ENCODE measurements around the gene MOCS1.

The MOCS1 gene

DNA sequence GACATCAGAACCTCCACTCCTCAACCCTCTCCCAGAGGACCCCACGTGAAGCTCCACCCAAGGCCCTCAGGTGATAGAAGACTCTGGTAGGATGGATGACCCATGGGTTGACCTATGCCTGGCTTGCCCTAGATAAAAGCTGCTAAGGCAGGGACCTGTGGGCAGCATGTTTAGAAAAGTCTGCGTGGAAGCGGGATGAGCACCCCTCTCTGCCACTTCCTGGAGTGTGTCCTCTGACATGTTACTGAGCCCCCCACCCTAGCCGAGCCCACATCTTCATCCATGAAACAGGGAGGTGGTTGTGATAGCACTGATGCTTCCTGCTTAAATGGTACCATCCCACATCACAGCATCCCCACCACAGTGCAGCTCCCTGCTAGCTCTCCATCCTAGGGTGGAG is 21.8 kb downstream of the MOCS1 start:
- Histone ChIP-seq H3K27ac (ENCODE audit: insufficient read depth in 1 of 2, low read depth in 1 of 2, low read length in 2 of 2, poor library complexity in 1 of 2, severe bottlenecking in 2 of 2) (no peak overlapping the region), H3K36me3 (ENCODE audit: control insufficient read depth in 4 of 4, insufficient read depth in 4 of 4, low read length in 3 of 4) (no peaks in the 10 kb centered on the region), H3K9me3 (ENCODE audit: control extremely low read depth in 1 of 5, control insufficient read depth in 4 of 5, insufficient read depth in 2 of 5, low read depth in 1 of 5, low read length in 4 of 5) (peaks cover 0 to 4% (median 0%) of the 10 kb centered on the region in 5 experiments), H3K27me3 (replicated peaks in 2 of 5; ENCODE audit: control insufficient read depth in 4 of 5, insufficient read depth in 5 of 5, low read length in 4 of 5) (no peaks in the 10 kb centered on the region), H3K4me1 (ENCODE audit: control extremely low read depth in 1 of 4, control insufficient read depth in 4 of 4, insufficient read depth in 4 of 4, low read length in 3 of 4) (no peaks in the 10 kb centered on the region), H3K4me3 (ENCODE audit: control insufficient read depth in 1 of 7, extremely low read depth in 1 of 7, insufficient read depth in 4 of 7, low read depth in 2 of 7, low read length in 6 of 7) (no peak overlapping the region)
- WGBS (ENCODE audit: insufficient coverage), result no CpG with 5 or more reads among the region's 4 CpGs
- ChIA-PET CTCF (interaction anchor here (1.5 kb wide), 1 partner anchor 10 kb away, joined by 4 read pairs; no protein-coding TSS in a partner anchor), POLR2A (no interaction called here)
- no peak for DNase-seq

- WGBS (ENCODE audit: insufficient coverage), result 100% methylated on average over 9 of the region's 10 CpGs
- Histone ChIP-seq H3K4me1 (ENCODE audit: control extremely low read depth in 1 of 4, control insufficient read depth in 4 of 4, insufficient read depth in 4 of 4, low read length in 3 of 4) (no peaks in the 10 kb centered on the region), H3K4me3 (ENCODE audit: control insufficient read depth in 1 of 7, extremely low read depth in 1 of 7, insufficient read depth in 4 of 7, low read depth in 2 of 7, low read length in 6 of 7) (no peak overlapping the region), H3K27ac (ENCODE audit: insufficient read depth in 1 of 2, low read depth in 1 of 2, low read length in 2 of 2, poor library complexity in 1 of 2, severe bottlenecking in 2 of 2) (no peak overlapping the region), H3K9me3 (ENCODE audit: control extremely low read depth in 1 of 5, control insufficient read depth in 4 of 5, insufficient read depth in 2 of 5, low read depth in 1 of 5, low read length in 4 of 5) (peaks cover 0 to 4% (median 0%) of the 10 kb centered on the region in 5 experiments), H3K36me3 (ENCODE audit: control insufficient read depth in 4 of 4, insufficient read depth in 4 of 4, low read length in 3 of 4) (peaks cover 0 to 2% (median 0%) of the 10 kb centered on the region in 4 experiments), H3K27me3 (replicated peaks in 2 of 5; ENCODE audit: control insufficient read depth in 4 of 5, insufficient read depth in 5 of 5, low read length in 4 of 5) (no peaks in the 10 kb centered on the region)
- ChIA-PET CTCF (interaction anchor here (1.2 to 1.5 kb wide), 2 partner anchors 10 to 46 kb away, joined by 3 to 4 read pairs; no protein-coding TSS in a partner anchor), POLR2A (no interaction called here)
- DNase-seq, result no peak
Measured at GRCh38 chr6:39911513-39912125, 22.6 kb downstream of the MOCS1 start.

GRCh38 chr6:39910744-39911143 is 23.5 kb downstream of the MOCS1 start:
- Histone ChIP-seq H3K36me3 (ENCODE audit: control insufficient read depth in 4 of 4, insufficient read depth in 4 of 4, low read length in 3 of 4) (peaks cover 0 to 2% (median 0%) of the 10 kb centered on the region in 4 experiments), H3K9me3 (ENCODE audit: control extremely low read depth in 1 of 5, control insufficient read depth in 4 of 5, insufficient read depth in 2 of 5, low read depth in 1 of 5, low read length in 4 of 5) (peaks cover 0 to 4% (median 0%) of the 10 kb centered on the region in 5 experiments), H3K27ac (ENCODE audit: insufficient read depth in 1 of 2, low read depth in 1 of 2, low read length in 2 of 2, poor library complexity in 1 of 2, severe bottlenecking in 2 of 2) (no peak overlapping the region), H3K4me3 (ENCODE audit: control insufficient read depth in 1 of 7, extremely low read depth in 1 of 7, insufficient read depth in 4 of 7, low read depth in 2 of 7, low read length in 6 of 7) (no peak overlapping the region), H3K4me1 (ENCODE audit: control extremely low read depth in 1 of 4, control insufficient read depth in 4 of 4, insufficient read depth in 4 of 4, low read length in 3 of 4) (no peaks in the 10 kb centered on the region), H3K27me3 (replicated peaks in 2 of 5; ENCODE audit: control insufficient read depth in 4 of 5, insufficient read depth in 5 of 5, low read length in 4 of 5) (no peaks in the 10 kb centered on the region)
- no peak for DNase-seq
- ChIA-PET CTCF (interaction anchor here (1.2 kb wide), 1 partner anchor 45 kb away, joined by 3 read pairs; no protein-coding TSS in a partner anchor), POLR2A (no interaction called here)
- WGBS (ENCODE audit: insufficient coverage), result 95% methylated on average over 2 of the region's 2 CpGs

- POLR2A ChIA-PET, result no interaction called here
- Histone ChIP-seq H3K4me3 (ENCODE audit: control insufficient read depth in 1 of 7, extremely low read depth in 1 of 7, insufficient read depth in 4 of 7, low read depth in 2 of 7, low read length in 6 of 7) (no peak overlapping the region), H3K4me1 (ENCODE audit: control extremely low read depth in 1 of 4, control insufficient read depth in 4 of 4, insufficient read depth in 4 of 4, low read length in 3 of 4) (no peaks in the 10 kb centered on the region), H3K9me3 (ENCODE audit: control extremely low read depth in 1 of 5, control insufficient read depth in 4 of 5, insufficient read depth in 2 of 5, low read depth in 1 of 5, low read length in 4 of 5) (peaks cover 0 to 4% (median 0%) of the 10 kb centered on the region in 5 experiments), H3K27me3 (replicated peaks in 2 of 5; ENCODE audit: control insufficient read depth in 4 of 5, insufficient read depth in 5 of 5, low read length in 4 of 5) (no peaks in the 10 kb centered on the region), H3K27ac (ENCODE audit: insufficient read depth in 1 of 2, low read depth in 1 of 2, low read length in 2 of 2, poor library complexity in 1 of 2, severe bottlenecking in 2 of 2) (no peak overlapping the region), H3K36me3 (ENCODE audit: control insufficient read depth in 4 of 4, insufficient read depth in 4 of 4, low read length in 3 of 4) (peaks cover 0 to 2% (median 0%) of the 10 kb centered on the region in 4 experiments)
- CTCF ChIA-PET, result no interaction called here
- no peak for DNase-seq
Measured at GRCh38 chr6:39910164-39910563, 24.1 kb downstream of the MOCS1 start.

GRCh38 chr6:39909701-39910100 is 24.6 kb downstream of the MOCS1 start:
- Histone ChIP-seq H3K4me1 (ENCODE audit: control extremely low read depth in 1 of 4, control insufficient read depth in 4 of 4, insufficient read depth in 4 of 4, low read length in 3 of 4) (no peaks in the 10 kb centered on the region), H3K27me3 (replicated peaks in 2 of 5; ENCODE audit: control insufficient read depth in 4 of 5, insufficient read depth in 5 of 5, low read length in 4 of 5) (no peaks in the 10 kb centered on the region), H3K36me3 (ENCODE audit: control insufficient read depth in 4 of 4, insufficient read depth in 4 of 4, low read length in 3 of 4) (peaks cover 0 to 2% (median 0%) of the 10 kb centered on the region in 4 experiments), H3K27ac (ENCODE audit: insufficient read depth in 1 of 2, low read depth in 1 of 2, low read length in 2 of 2, poor library complexity in 1 of 2, severe bottlenecking in 2 of 2) (no peak overlapping the region), H3K9me3 (ENCODE audit: control extremely low read depth in 1 of 5, control insufficient read depth in 4 of 5, insufficient read depth in 2 of 5, low read depth in 1 of 5, low read length in 4 of 5) (peaks cover 0 to 4% (median 0%) of the 10 kb centered on the region in 5 experiments), H3K4me3 (ENCODE audit: control insufficient read depth in 1 of 7, extremely low read depth in 1 of 7, insufficient read depth in 4 of 7, low read depth in 2 of 7, low read length in 6 of 7) (no peak overlapping the region)
- no peak for DNase-seq
- ChIA-PET CTCF (no interaction called here), POLR2A (no interaction called here)
- WGBS (ENCODE audit: insufficient coverage), result 100% methylated on average over 3 of the region's 5 CpGs

- H3K27ac ChIP-seq (ENCODE audit: insufficient read depth in 1 of 2, low read depth in 1 of 2, low read length in 2 of 2, poor library complexity in 1 of 2, severe bottlenecking in 2 of 2), result no peak overlapping the region
- over 99% methylated on average over 11 of the region's 13 CpGs for WGBS (ENCODE audit: insufficient coverage)
- peaks cover 0 to 2% (median 0%) of the 10 kb centered on the region in 4 experiments for H3K36me3 ChIP-seq (ENCODE audit: control insufficient read depth in 4 of 4, insufficient read depth in 4 of 4, low read length in 3 of 4)
- ChIA-PET POLR2A (no interaction called here), CTCF (no interaction called here)
- peaks cover 0 to 4% (median 0%) of the 10 kb centered on the region in 5 experiments for H3K9me3 ChIP-seq (ENCODE audit: control extremely low read depth in 1 of 5, control insufficient read depth in 4 of 5, insufficient read depth in 2 of 5, low read depth in 1 of 5, low read length in 4 of 5)
- no peak overlapping the region for H3K4me3 ChIP-seq (ENCODE audit: control insufficient read depth in 1 of 7, extremely low read depth in 1 of 7, insufficient read depth in 4 of 7, low read depth in 2 of 7, low read length in 6 of 7)
- DNase-seq, result no peak
- no peaks in the 10 kb centered on the region for H3K4me1 ChIP-seq (ENCODE audit: control extremely low read depth in 1 of 4, control insufficient read depth in 4 of 4, insufficient read depth in 4 of 4, low read length in 3 of 4)
- H3K27me3 ChIP-seq (replicated peaks in 2 of 5; ENCODE audit: control insufficient read depth in 4 of 5, insufficient read depth in 5 of 5, low read length in 4 of 5), result no peaks in the 10 kb centered on the region
Measured at GRCh38 chr6:39908838-39909583, 25.3 kb downstream of the MOCS1 start.

DNA sequence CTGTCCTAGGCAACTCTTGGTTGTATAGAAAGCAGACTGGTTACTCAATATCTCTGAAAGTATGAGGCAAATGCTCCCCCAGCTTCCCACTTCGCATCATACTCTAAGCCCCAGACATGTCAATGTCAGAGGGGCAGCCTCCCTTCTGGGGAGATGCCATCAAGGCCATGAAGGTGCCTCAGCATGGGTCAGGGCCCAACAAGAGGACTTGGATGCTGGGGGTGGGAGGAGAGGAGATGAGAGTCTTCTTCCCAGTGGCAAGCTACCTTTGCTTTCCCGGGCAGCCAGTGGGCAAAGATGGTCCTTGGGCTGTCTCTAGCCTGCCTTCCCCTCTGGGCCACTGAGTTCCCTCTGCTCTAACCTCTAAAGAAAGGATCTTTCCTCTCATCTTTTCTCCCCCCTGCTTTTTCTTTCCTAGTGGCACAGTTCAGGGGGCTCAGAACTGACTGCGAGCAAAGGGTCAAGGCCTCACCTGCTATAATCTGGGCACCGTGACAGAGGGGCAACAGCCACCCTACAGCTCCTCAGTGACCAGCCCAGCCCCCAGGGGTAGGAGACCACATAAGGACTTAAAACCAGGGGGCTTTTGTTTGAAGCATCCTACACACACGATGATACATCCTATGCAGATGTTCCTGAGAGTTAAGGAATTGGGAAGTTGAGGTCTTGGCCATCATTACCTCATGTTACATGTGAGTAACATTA is 26.2 kb downstream of the MOCS1 start:
- no peak overlapping the region for H3K27ac ChIP-seq (ENCODE audit: insufficient read depth in 1 of 2, low read depth in 1 of 2, low read length in 2 of 2, poor library complexity in 1 of 2, severe bottlenecking in 2 of 2)
- H3K4me3 ChIP-seq (ENCODE audit: control insufficient read depth in 1 of 7, extremely low read depth in 1 of 7, insufficient read depth in 4 of 7, low read depth in 2 of 7, low read length in 6 of 7), result no peak overlapping the region
- peaks cover 0 to 2% (median 0%) of the 10 kb centered on the region in 4 experiments for H3K36me3 ChIP-seq (ENCODE audit: control insufficient read depth in 4 of 4, insufficient read depth in 4 of 4, low read length in 3 of 4)
- H3K9me3 ChIP-seq (ENCODE audit: control extremely low read depth in 1 of 5, control insufficient read depth in 4 of 5, insufficient read depth in 2 of 5, low read depth in 1 of 5, low read length in 4 of 5), result no peaks in the 10 kb centered on the region
- H3K27me3 ChIP-seq (replicated peaks in 2 of 5; ENCODE audit: control insufficient read depth in 4 of 5, insufficient read depth in 5 of 5, low read length in 4 of 5), result no peaks in the 10 kb centered on the region
- ChIA-PET CTCF (no interaction called here), POLR2A (no interaction called here)
- WGBS (ENCODE audit: insufficient coverage), result 95% methylated on average over 4 of the region's 5 CpGs
- DNase-seq, result no peak
- no peaks in the 10 kb centered on the region for H3K4me1 ChIP-seq (ENCODE audit: control extremely low read depth in 1 of 4, control insufficient read depth in 4 of 4, insufficient read depth in 4 of 4, low read length in 3 of 4)

Measured in common myeloid progenitor, CD34-positive (primary cell).